Uterus (tissue), 2 donors: ENCODE data around the gene TOMM6.

Source experiments
- CTCF ChIP-seq, 4 experiments: fragments of 200-600 bp in 2 of 4; fragments of 450-650 bp in 2 of 4; sonication (generic) in 2 of 4; IDR thresholded peaks; one replicate each; pipeline ENCODE4 v1.5.1; 2016 to 2019; ENCODE audit warnings: antibody characterized with exemption in 4 of 4, mild to moderate bottlenecking in 2 of 4, moderate library complexity in 1 of 4
- POLR2A ChIP-seq, 2 donors: fragments of 450-650 bp; IDR thresholded peaks; one replicate each; pipeline ENCODE4 v1.6.1; 2016; ENCODE audit warnings: antibody characterized with exemption in 2 of 2, mild to moderate bottlenecking in 1 of 2, moderate library complexity in 1 of 2

GRCh38 chr6:41741625-41742490, 45.6 kb upstream of the TOMM6 start:
- no peak for TF ChIP-seq POLR2A (IDR thresholded peaks at IDR 0.05)
- no peak for TF ChIP-seq CTCF (IDR thresholded peaks at IDR 0.05)
